Measurements from ENCODE around the gene IL1RAPL1. TPM values are rescaled to one million over a fixed set of nuclear protein-coding genes. Genes with fewer than 3 reads are reported as not detected.
"Not testable (repeated sequence)": the region's sequence is repeated elsewhere in the genome, so short reads cannot be mapped to it uniquely, and the experiment has no call there.

The IL1RAPL1 gene
- total RNA-seq, 1 donor = 1.3 TPM

GRCh38 chrX:29295987-29296680, 708.9 kb downstream of the IL1RAPL1 start:
- TF ChIP-seq CTCF (IDR thresholded peaks at IDR 0.05; ENCODE audit: insufficient read depth, low read depth, low read length) = no peak
- DNase-seq (ENCODE audit: low read depth) = no peak
- H3K4me3 ChIP-seq (ENCODE audit: low read depth, low read length) = no peak overlapping the region

GRCh38 chrX:29297171-29297800, 710.0 kb downstream of the IL1RAPL1 start:
- peak; percentile 12 for DNase-seq (ENCODE audit: low read depth)
- no peak overlapping the region for H3K4me3 ChIP-seq (ENCODE audit: low read depth, low read length)
- TF ChIP-seq CTCF (IDR thresholded peaks at IDR 0.05; ENCODE audit: insufficient read depth, low read depth, low read length) = no peak

GRCh38 chrX:29299684-29300083, 712.4 kb downstream of the IL1RAPL1 start:
- no peak for DNase-seq (ENCODE audit: low read depth)
- no peak overlapping the region for H3K4me3 ChIP-seq (ENCODE audit: low read depth, low read length)
- TF ChIP-seq CTCF (IDR thresholded peaks at IDR 0.05; ENCODE audit: insufficient read depth, low read depth, low read length) = no peak

GRCh38 chrX:29308726-29309125, 721.5 kb downstream of the IL1RAPL1 start:
- TF ChIP-seq CTCF (IDR thresholded peaks at IDR 0.05; ENCODE audit: insufficient read depth, low read depth, low read length) = no peak
- no peak for DNase-seq (ENCODE audit: low read depth)

GRCh38 chrX:29315931-29316330, 728.7 kb downstream of the IL1RAPL1 start:
- DNase-seq (ENCODE audit: low read depth) = no peak
- H3K4me3 ChIP-seq (ENCODE audit: low read depth, low read length) = no peak overlapping the region
- no peak for TF ChIP-seq CTCF (IDR thresholded peaks at IDR 0.05; ENCODE audit: insufficient read depth, low read depth, low read length)

More at GRCh38 chrX:29308726-29309125, 721.5 kb downstream of the IL1RAPL1 start:
- H3K4me3 ChIP-seq (ENCODE audit: low read depth, low read length) = no peak overlapping the region

GRCh38 chrX:29318012-29318411, 730.8 kb downstream of the IL1RAPL1 start:
- no peak for TF ChIP-seq CTCF (IDR thresholded peaks at IDR 0.05; ENCODE audit: insufficient read depth, low read depth, low read length)
- no peak for DNase-seq (ENCODE audit: low read depth)
- no peak overlapping the region for H3K4me3 ChIP-seq (ENCODE audit: low read depth, low read length)

GRCh38 chrX:29332429-29332828, 745.2 kb downstream of the IL1RAPL1 start:
- not testable (repeated sequence) for DNase-seq (ENCODE audit: low read depth)

GRCh38 chrX:29333091-29333490, 745.8 kb downstream of the IL1RAPL1 start:
- not testable (repeated sequence) for H3K4me3 ChIP-seq (ENCODE audit: low read depth, low read length); DNase-seq (ENCODE audit: low read depth)

More at GRCh38 chrX:29332429-29332828, 745.2 kb downstream of the IL1RAPL1 start:
- H3K4me3 ChIP-seq (ENCODE audit: low read depth, low read length) = not testable (repeated sequence)

Data from fibroblast of villous mesenchyme (primary cell).